Cardiac fibroblast (primary cell): Measurements from ENCODE around the gene ZBTB7C.

ENCODE experiments used
- DNase-seq, 2 donors: peaks; one replicate each; pipeline versions ENCODE4 v3.0.0 to v3.0.0-alpha.2; 2010; ENCODE audit warnings: low read depth in 2 of 2
- H3K4me3 ChIP-seq, 2 donors: replicated peaks in 1 of 2; 1 replicate in 1 of 2; 2 replicates in 1 of 2; pipeline ENCODE4 v1.5.1; 2011; ENCODE audit warnings: low read depth in 2 of 2, low read length in 2 of 2, mild to moderate bottlenecking in 2 of 2, moderate library complexity in 1 of 2
- TF ChIP-seq, protein P1 (sequence below): IDR thresholded peaks from one replicate; pipeline ENCODE4 v1.5.1; 2011; ENCODE audit warnings: low read depth, mild to moderate bottlenecking, low read length, inconsistent platforms

ZBTB7C gene

DNA sequence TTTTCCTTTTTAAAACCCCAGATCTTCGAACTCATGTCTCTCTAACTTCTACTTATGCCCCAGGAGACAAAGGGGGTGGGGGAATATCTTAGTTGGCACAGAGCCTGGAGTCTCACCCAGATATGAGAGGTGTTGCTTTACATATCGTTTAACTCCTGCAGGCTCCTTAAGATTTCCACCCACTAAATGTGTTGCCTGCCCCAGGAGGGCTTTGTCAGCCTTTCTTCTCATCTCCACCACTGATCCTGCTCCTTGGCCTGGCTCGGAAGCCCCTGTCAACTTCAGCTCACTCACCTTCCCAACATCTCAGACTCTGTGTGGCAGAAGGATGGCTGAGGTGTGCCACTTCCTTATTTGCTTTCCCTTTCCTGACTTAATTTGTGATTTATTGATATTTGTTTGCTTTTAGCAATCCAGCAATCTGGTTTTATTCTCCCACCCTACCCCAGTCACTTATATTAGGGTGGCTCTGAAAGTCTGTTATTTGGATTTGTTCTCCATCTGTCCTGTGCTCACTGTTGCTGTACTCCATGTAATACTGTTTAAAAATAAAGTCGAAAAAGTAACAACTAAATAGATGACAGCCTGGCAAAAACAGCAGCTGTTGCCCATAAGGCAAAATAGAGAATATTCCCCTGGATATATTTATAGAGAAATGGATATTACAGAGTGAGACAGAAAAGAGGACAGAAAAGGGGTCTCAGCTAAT is 200.6 kb downstream of the ZBTB7C start:
- H3K4me3 ChIP-seq, result no peak overlapping the region
- no peak for DNase-seq

DNA sequence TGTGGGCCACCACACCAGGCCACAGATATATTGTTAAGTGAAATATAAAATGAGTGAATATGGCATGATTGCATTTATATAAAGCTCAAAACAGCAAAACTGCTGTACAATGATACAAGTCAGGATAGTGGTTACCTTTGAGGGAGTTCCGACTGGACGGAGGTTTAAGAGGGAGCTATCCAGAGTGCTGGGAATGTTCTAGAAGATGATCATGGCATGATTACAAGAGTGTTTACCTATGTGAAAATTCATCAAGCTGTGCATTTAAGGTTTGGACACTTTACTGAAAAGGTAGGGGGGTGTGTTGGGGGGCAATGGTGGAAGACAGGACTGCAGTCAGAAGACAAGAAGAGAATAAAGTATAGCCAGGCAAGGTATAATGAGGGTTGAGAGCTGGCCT is 201.4 kb downstream of the ZBTB7C start:
- no peak for DNase-seq
- TF ChIP-seq, protein P1, sequence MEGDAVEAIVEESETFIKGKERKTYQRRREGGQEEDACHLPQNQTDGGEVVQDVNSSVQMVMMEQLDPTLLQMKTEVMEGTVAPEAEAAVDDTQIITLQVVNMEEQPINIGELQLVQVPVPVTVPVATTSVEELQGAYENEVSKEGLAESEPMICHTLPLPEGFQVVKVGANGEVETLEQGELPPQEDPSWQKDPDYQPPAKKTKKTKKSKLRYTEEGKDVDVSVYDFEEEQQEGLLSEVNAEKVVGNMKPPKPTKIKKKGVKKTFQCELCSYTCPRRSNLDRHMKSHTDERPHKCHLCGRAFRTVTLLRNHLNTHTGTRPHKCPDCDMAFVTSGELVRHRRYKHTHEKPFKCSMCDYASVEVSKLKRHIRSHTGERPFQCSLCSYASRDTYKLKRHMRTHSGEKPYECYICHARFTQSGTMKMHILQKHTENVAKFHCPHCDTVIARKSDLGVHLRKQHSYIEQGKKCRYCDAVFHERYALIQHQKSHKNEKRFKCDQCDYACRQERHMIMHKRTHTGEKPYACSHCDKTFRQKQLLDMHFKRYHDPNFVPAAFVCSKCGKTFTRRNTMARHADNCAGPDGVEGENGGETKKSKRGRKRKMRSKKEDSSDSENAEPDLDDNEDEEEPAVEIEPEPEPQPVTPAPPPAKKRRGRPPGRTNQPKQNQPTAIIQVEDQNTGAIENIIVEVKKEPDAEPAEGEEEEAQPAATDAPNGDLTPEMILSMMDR, result no peak

More for the DNA sequence above, 200.6 kb downstream of the ZBTB7C start:
- TF ChIP-seq, protein P1, result no peak

DNA sequence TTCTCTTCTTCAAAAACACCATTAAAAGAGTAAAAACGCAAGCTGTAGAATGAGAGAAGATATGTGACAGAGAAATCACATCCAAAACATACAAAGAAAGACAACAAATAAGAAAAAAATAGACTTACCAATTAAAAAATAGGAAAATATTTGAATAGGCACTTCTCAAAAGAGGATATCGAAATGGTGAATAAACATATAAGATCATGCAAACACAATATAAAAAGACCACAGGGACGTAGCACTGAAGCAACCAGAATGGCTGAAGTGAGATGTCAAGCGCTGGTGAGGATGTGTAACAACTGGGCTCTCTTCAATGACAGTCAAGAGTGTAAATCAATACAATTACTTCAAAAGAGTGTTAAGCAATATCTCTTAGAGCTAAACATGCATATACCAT is 202.3 kb downstream of the ZBTB7C start:
- TF ChIP-seq, protein P1, result no peak
- H3K4me3 ChIP-seq, result no peak overlapping the region
- no peak for DNase-seq

More for the DNA sequence above, 201.4 kb downstream of the ZBTB7C start:
- H3K4me3 ChIP-seq, result no peak overlapping the region

DNA sequence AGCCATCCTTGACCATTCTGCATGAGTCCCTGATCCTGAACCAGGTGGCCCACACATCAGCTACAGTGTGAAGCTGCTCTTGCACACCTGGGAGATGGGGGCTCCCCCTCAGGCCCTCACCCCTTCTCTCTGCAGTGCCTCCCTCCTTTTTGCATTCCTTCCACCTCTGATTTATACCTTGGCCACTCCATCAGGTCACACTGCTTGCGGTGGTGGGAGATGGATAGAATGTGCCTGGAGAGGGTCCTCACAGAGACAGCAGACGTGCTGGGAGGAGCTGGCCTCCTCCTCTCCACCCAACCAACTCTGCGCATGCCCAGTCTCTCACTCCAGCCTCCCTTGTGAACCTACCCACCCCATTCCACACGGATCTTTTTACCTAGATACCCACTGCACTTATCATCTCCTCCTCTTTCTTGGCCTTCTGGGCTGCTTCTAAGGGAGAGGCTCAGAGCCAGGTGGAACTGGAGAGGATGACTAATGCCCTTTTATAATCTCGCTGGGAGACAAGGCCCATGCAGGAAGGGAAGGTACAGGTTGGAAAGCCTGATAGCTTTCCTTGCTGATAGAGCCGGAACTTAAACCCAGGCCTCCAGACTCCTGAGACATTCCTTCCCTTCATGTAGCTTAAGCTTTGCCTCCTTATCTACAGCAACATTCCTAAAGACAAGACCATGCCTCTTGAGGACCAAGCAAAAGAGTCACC is 205.1 kb downstream of the ZBTB7C start:
- DNase-seq, result no peak
- TF ChIP-seq, protein P1, result no peak
- H3K4me3 ChIP-seq, result no peak overlapping the region

DNA sequence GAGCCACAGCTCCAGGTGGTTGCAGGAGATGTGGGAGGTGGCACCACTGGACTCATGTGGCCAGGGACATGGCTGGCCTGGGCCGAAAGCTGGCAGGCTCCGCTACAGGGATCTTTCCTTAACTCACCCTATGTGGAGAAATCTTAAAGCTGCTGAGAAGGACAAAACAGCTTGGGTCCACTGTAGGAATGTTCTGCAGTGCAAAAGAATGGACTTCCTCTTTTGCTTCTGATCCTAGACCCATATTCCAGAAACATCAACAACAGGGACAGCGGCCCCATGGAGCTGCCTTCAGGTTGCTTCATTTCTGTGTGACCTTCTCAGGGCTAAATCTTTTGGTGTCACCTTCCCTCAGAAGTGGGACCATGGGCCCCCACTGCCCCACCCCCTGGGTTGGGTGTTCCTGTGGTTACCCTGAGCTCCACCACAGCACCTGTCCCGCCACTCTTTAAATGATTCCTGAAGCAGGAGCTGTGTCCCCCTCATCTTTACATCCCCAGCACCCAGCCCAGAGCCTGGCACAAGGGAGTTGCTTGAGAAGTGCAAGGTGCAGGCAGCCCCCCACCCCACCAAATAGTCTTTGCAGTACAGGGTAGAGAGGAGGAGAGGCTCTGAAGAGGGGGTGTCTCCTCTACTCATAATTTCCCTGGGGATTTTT is 205.8 kb downstream of the ZBTB7C start:
- H3K4me3 ChIP-seq, result no peak overlapping the region
- TF ChIP-seq, protein P1, result no peak
- DNase-seq, result no peak

DNA sequence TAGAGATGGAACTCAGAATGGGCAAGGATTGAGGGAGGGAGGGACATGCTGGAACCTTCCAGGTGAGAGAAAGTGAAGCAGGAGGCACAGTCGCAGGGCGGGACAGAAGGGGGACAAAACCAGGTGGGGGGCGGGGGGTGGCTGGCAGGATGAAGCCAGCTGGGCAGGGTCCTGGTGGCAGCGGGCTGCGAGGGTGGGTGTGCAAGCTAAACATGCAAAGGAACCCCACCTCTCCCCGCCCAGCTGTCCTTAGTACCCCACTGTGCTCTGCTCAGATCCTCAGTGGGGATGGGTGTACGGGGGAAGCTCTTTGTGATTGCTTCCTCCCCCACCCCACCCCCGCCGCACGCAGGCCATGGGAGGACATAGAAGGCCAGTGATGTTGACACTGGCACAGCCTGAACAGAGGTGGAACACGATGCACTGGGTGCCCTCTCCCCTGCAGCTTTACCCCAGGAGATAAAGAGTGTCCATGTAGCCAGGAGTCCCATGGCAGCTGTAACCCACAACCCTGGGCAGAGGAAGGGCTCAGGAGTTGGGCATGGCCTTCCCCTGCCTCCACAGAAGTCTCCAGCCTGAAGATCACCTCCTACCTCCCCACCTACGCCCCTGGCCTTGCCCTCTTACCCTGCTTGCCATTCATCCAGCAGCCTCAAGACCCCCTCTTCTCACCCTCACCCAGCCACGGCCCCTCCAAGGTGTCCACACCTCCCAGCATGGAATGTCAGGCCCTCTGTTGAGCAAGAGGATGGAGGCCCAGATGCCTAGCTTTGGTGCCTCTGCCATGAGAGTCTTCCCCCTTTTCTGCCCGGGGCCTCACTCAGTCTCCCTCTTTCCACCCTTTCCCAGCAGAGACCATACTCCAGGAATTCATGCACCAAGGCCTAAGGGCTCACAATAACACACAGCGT is 206.6 kb downstream of the ZBTB7C start:
- H3K4me3 ChIP-seq, result no peak overlapping the region
- no peak for DNase-seq
- TF ChIP-seq, protein P1, result no peak
